SK-N-MC (cell line): ENCODE results near the gene NEK8.

ENCODE experiments used
- EZH2 ChIP-seq: fragments of 200-600 bp; sonication (generic); IDR thresholded peaks from one replicate; pipeline ENCODE4 v1.6.1; 2017; ENCODE audit warnings: antibody characterized with exemption
- FOXP2 ChIP-seq: optimal IDR thresholded peaks from 2 replicates; pipeline ENCODE3; 2011; ENCODE audit warnings: mild to moderate bottlenecking, moderate library complexity; ENCODE audit not compliant: insufficient read depth; ENCODE audit errors: extremely low read length, control extremely low read depth
- POLR2AphosphoS5 ChIP-seq: IDR thresholded peaks from 2 replicates; pipeline ENCODE4 v1.6.1; 2012; ENCODE audit warnings: mild to moderate bottlenecking, low read depth, low read length, borderline replicate concordance

DNA sequence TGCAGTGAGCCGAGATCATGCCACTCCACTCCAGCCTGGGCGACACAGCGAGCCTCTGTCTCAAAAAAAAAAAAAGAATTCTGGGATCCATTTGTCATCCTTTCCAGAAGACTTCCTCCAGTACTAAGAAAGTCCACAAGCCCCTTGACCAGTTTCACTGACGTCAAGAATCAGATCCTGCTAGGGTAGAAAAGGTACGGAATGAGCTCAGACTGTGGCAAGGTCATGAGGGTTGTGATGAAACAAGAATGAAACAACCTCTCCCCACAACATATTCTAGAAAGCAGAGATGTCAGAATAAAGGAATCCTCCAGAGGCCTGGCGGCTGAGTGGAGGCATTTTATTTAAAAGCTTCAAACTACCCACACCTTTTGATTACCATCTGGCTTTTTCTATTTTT lies 45.1 kb downstream of the NEK8 start:
- no peak for TF ChIP-seq POLR2AphosphoS5
- TF ChIP-seq EZH2, result no peak
- no peak for TF ChIP-seq FOXP2
